Stimulated activated CD4-positive, alpha-beta T cell treated with anti-CD3 and anti-CD28 coated beads, Interleukin-12 subunit alpha, Interleukin-12 subunit beta, amount 100 ng/mL, for 48 hours (primary cell): Measurements from ENCODE around the gene KIAA1217.
"Not testable (repeated sequence)": the region's sequence is repeated elsewhere in the genome, so short reads cannot be mapped to it uniquely, and the experiment has no call there.

Experiments used
- DNase-seq, 3 donors: peaks; one replicate each; pipeline ENCODE4 v3.0.0-alpha.2; 2020; ENCODE audit warnings: low read depth in 2 of 3, low spot score in 1 of 3

Gene KIAA1217

DNA sequence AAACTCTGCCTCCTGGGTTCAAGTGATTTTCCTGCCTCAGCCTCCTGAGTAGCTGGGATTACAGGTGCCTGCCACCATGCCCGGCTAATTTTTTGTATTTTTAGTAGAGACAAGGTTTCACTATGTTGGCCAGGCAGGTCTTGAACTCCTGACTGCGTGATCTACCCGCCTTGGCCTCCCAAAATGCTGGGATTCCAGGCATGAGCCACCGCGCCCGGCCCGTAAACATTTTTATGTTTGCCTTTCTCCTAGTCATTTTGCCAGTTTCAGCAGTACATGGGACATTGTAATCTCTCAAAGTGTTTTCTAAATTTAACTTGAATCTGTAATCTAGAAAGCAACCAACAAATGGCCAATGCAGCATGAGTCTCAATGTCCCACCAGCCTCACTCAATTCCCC is 128.8 kb downstream of the KIAA1217 start:
- not testable (repeated sequence) for DNase-seq

DNA sequence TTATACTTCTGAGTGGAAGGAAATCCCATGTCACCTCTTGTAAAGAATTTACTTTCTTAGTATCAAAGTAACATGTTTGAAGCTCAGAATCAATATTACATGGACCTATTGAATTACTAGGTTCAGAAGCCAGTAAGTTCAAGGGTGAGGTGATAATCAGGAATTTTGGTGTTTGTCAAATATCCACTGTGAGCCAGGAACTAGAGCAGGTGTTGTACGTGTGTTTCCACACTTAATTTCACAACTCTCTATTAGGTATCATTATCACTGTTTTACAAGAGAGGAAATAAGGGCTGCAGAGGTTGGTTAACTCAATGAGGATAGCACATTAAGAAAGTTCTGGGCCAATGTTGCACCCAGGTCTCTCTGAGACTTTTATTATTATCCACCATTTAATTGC is 130.4 kb downstream of the KIAA1217 start:
- no peak for DNase-seq

- DNase-seq = no peak
Observed at GRCh38 chr10:24340446-24340845, 131.5 kb downstream of the KIAA1217 start.

DNA sequence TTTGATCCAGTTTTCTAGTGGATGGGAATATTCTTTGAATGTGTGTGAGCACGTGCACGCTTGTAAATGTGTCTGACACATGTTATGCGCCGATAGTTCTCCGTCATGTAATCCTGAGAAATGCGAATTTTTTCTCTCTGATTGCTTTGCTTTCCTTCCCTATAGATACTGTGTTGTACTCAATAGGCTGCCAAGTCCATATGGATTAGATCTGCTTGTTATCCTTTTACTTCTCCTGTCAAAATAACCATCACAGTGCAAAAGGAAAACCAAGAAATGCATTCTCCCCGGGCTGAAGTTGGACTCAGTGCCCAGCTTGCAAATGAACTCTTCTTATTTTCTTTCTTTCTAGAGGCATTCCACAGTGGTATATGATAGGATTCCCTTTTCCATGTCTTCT is 131.9 kb downstream of the KIAA1217 start:
- DNase-seq = no peak

GRCh38 chr10:24341371-24341770 is 132.4 kb downstream of the KIAA1217 start:
- DNase-seq = no peak

- no peak for DNase-seq
Observed at GRCh38 chr10:24341897-24342296, 133.0 kb downstream of the KIAA1217 start.

- no peak for DNase-seq
Observed at GRCh38 chr10:24343686-24344085, 134.7 kb downstream of the KIAA1217 start.

GRCh38 chr10:24344279-24344678 is 135.3 kb downstream of the KIAA1217 start:
- DNase-seq = no peak

- DNase-seq = no peak
Observed at GRCh38 chr10:24344695-24345463, 135.9 kb downstream of the KIAA1217 start.

DNA sequence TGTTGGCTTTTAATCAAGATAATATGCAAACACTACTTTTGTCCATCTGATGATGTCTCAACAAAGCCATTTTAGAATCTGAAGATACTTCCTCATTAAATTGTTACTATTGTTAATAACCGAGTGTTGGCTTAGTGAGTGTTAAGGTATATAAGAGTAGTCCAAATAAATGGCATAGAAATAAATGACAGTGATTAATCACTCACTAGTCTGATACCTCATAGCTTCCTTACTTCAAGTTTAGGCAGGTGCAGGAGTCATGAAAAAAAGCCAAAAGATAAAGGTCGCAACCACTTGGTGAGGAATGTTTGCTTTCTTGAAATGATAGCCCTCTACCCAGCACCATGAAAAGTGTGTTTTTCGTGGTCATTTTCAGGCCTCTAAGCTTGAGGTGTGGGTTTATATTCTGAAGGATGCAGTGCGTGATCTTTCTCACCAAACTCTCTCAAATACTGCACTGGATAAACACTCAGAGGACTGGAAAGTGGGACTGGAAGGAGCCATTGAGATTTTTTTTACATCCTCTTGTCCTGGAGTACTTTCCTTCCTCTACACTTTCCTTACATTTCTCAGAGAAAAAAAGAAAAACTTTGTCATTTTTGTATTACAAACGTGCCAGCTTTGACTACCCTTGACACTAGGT is 138.1 kb downstream of the KIAA1217 start:
- no peak for DNase-seq

DNA sequence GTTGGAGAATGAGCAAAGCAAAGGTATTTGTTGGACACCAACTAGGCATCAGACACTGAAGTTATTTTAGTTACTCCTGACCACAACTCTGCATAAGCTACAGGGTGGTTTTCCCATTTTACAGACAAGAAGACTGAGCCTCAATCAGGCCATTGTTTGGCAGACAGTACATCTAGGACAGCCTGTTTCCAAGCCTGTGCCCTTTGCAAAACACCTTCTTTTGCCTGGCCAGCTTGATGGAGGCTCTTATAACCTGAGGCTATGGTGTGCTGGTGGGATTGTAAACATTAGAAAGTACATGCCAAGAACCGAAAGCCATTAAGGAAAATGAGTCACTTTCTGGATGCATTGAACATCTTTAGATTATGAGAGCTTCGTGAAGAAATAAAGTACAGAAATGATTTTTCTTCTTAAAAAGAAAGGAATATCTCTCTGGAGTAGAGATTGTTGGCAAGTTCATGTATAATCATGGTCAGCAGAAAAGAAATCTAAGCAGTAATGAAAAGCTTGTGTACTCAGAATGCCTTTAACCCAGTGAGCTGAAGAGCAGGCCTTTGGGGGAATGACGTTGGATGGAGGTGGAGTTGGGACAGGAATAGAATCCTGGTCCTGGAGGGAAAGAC is 140.6 kb downstream of the KIAA1217 start:
- DNase-seq = no peak

GRCh38 chr10:24350070-24350921 is 141.4 kb downstream of the KIAA1217 start:
- no peak for DNase-seq

DNA sequence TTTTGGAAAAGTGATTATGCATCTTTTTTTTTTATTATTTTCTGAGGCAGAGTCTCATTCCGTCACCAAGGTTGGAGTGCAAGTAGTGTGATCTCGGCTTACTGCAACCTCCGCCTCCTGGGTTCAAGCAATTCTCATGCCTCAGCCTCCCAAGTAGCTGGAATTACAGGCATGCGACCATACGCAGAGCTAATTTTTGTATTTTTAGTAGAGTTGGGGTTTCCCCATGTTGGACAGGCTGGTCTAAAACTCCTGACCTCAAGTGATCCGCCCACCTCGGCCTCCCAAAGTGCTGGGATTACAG is 141.9 kb downstream of the KIAA1217 start:
- DNase-seq = not testable (repeated sequence)

DNA sequence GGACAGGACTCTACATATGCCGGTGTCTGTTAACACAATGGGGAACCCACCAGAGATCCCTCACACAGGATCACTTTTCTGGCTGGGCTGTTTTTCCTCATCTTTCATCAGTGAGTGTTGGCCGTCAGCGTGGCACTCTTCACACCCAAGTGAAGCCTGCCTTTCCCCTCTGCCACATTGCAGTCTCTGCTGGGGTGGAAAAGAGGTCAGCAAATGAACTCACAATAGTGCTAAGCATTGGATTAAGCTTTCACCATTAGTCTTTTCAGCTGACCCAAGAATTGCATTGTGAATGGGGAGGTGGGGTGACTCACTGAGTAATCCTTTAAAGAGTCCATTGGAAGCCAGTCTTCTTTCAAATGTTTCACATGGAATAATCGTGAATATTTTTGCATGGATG is 143.0 kb downstream of the KIAA1217 start:
- no peak for DNase-seq

DNA sequence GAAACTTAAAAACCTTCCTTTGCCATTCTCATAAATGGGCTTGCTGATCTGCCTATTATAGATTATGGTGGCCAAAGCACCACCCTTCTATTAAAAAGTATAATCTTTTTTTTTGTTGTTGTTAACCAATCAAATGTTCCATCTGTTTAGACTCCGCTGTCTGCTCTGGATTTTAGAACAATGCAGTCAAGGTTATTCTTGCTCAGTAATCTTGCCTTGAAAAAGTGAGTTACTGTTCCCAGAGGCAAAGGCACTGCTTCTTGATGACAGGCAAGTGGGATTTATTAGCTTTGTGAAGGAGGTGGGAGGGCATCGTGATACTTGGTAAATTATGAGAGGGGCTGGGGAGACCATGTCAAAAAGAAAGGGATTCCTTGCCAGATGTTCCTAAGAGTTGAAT is 143.5 kb downstream of the KIAA1217 start:
- DNase-seq = no peak

- no peak for DNase-seq
Observed at GRCh38 chr10:24353319-24353718, 144.4 kb downstream of the KIAA1217 start.

DNA sequence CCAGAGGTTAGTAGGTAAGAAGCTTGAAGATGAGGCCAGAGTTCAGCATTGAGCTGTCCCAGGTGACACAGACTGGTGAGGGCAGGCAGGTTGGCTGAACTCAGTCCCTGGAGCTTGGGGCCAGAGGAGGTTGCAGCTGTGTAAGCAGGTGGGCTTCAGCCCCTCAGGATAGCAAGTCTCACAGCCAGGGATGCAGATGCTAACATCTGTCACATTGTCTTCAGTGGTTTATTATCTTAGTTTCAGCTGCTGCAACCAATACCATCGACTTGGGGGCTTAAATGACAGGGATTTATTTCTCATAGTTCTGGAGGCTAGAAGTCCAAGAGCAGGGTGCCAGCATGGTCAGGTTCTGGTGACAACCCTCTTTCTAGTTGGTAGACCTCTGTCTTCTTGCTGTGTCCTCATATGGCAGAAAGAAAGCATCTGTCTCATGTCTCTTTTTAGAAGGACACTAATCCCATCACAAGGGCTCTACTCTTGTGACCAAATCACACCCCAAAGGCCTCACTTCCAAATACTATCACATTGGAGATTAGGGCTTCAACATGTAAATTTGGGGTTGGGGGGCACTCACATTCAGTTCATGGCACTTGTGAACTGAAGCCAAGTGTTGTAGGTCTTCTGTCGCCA is 146.2 kb downstream of the KIAA1217 start:
- DNase-seq = no peak

GRCh38 chr10:24357344-24358004 is 148.5 kb downstream of the KIAA1217 start:
- DNase-seq = no peak

- DNase-seq = no peak
Observed at GRCh38 chr10:24358022-24358421, 149.1 kb downstream of the KIAA1217 start.

- DNase-seq = peak; percentile 7 to 34 (median 30)
Observed at GRCh38 chr10:24360282-24361127, 151.6 kb downstream of the KIAA1217 start.
